Sigmoid colon (tissue), 4 donors: ENCODE data around the gene ADH4.

Source experiments
- CTCF ChIP-seq, 4 experiments: fragments of 450-650 bp in 3 of 4; fragments of 200-600 bp in 1 of 4; IDR thresholded peaks; one replicate each; pipeline ENCODE4 v1.5.1; 2016 to 2019; ENCODE audit warnings: antibody characterized with exemption in 4 of 4, mild to moderate bottlenecking in 3 of 4, moderate library complexity in 2 of 4
- EP300 ChIP-seq, 4 donors: sonication (generic); formaldehyde crosslinking; IDR thresholded peaks; one replicate each; pipeline ENCODE4 v1.6.1; 2017; ENCODE audit warnings: antibody characterized with exemption in 4 of 4
- POLR2A ChIP-seq, 2 donors: fragments of 450-650 bp; IDR thresholded peaks; one replicate each; pipeline ENCODE4 v1.6.1; 2016; ENCODE audit warnings: antibody characterized with exemption in 2 of 2, mild to moderate bottlenecking in 2 of 2, moderate library complexity in 2 of 2
- POLR2AphosphoS5 ChIP-seq, 4 donors: sonication (generic); formaldehyde crosslinking; IDR thresholded peaks; one replicate each; pipeline ENCODE4 v1.6.1; 2017; ENCODE audit warnings: antibody characterized with exemption in 4 of 4

GRCh38 chr4:99151995-99152394 is 7.9 kb upstream of the ADH4 start:
- TF ChIP-seq POLR2AphosphoS5 (IDR thresholded peaks at IDR 0.05) (no peak), CTCF (IDR thresholded peaks at IDR 0.05) (no peak), POLR2A (IDR thresholded peaks at IDR 0.05) (no peak), EP300 (IDR thresholded peaks at IDR 0.05) (no peak)
